Astrocyte (in vitro differentiated cells and primary cell): ENCODE measurements around the gene MAP7D1. TPM values are rescaled to one million over a fixed set of nuclear protein-coding genes. Genes with fewer than 3 reads are reported as not detected.

Experiments
- DNase-seq: peaks from one replicate; pipeline ENCODE4 v3.0.0-alpha.2; 2010; ENCODE audit warnings: low read depth
- FAIRE-seq: peaks from 2 replicates; lab custom pipeline; 2011; peaks lifted over from hg19 to GRCh38; lab: Jason Lieb, UNC
- H2AFZ ChIP-seq: 2 replicates; pipeline ENCODE4 v1.6.0; 2012; ENCODE audit warnings: low read depth, low read length, inconsistent platforms
- H3K27ac ChIP-seq: 2 replicates; pipeline ENCODE4 v1.5.1; 2011; ENCODE audit warnings: low read depth, low read length, inconsistent platforms
- H3K27me3 ChIP-seq: 2 replicates; pipeline ENCODE4 v1.6.0; 2011; ENCODE audit warnings: low read length, inconsistent platforms; ENCODE audit not compliant: insufficient read depth
- H3K36me3 ChIP-seq: 2 replicates; pipeline ENCODE4 v1.5.1; 2011; ENCODE audit warnings: low read length, inconsistent platforms; ENCODE audit not compliant: insufficient read depth
- H3K4me1 ChIP-seq: 2 replicates; pipeline ENCODE4 v1.5.1; 2011; ENCODE audit warnings: low read length, inconsistent platforms; ENCODE audit not compliant: insufficient read depth
- H3K4me2 ChIP-seq: 2 replicates; pipeline ENCODE4 v1.6.0; 2012; ENCODE audit warnings: low read length, inconsistent platforms
- H3K4me3 ChIP-seq: 2 replicates; pipeline ENCODE4 v1.5.1; 2011; ENCODE audit warnings: low read depth, mild to moderate bottlenecking, low read length, inconsistent platforms; ENCODE audit not compliant: insufficient read depth
- H3K79me2 ChIP-seq: 2 replicates; pipeline ENCODE4 v1.6.0; 2012; ENCODE audit warnings: mild to moderate bottlenecking, low read length, inconsistent platforms; ENCODE audit not compliant: insufficient read depth
- H3K9ac ChIP-seq: 2 replicates; pipeline ENCODE4 v1.6.0; 2012; ENCODE audit warnings: mild to moderate bottlenecking, low read length, inconsistent platforms
- H3K9me3 ChIP-seq: 2 replicates; pipeline ENCODE4 v1.5.1; 2012; ENCODE audit warnings: low read depth, mild to moderate bottlenecking, low read length, inconsistent platforms; ENCODE audit not compliant: insufficient read depth
- H4K20me1 ChIP-seq: 2 replicates; pipeline ENCODE4 v1.6.0; 2012; ENCODE audit warnings: low read length, inconsistent platforms; ENCODE audit not compliant: insufficient read depth
- H3K27ac Mint-ChIP-seq: one replicate; pipeline ENCODE4 v1.8.0; 2021; ENCODE audit warnings: mild to moderate bottlenecking, mixed read lengths; ENCODE audit not compliant: unreplicated experiment
- H3K27me3 Mint-ChIP-seq: one replicate; pipeline ENCODE4 v1.8.0; 2021; ENCODE audit warnings: low read depth, mixed read lengths; ENCODE audit not compliant: unreplicated experiment
- H3K36me3 Mint-ChIP-seq: one replicate; pipeline ENCODE4 v1.8.0; 2021; ENCODE audit warnings: low read depth, mixed read lengths; ENCODE audit not compliant: unreplicated experiment
- H3K4me1 Mint-ChIP-seq: one replicate; pipeline ENCODE4 v1.8.0; 2021; ENCODE audit warnings: low read depth, mixed read lengths; ENCODE audit not compliant: unreplicated experiment
- H3K4me3 Mint-ChIP-seq: one replicate; pipeline ENCODE4 v1.8.0; 2021; ENCODE audit warnings: mild to moderate bottlenecking, moderate library complexity, mixed read lengths; ENCODE audit not compliant: unreplicated experiment
- H3K9me3 Mint-ChIP-seq: one replicate; pipeline ENCODE4 v1.8.0; 2021; ENCODE audit warnings: mild to moderate bottlenecking, mixed read lengths; ENCODE audit not compliant: unreplicated experiment
- EZH2 ChIP-seq: IDR thresholded peaks from 2 replicates; pipeline ENCODE4 v1.6.1; 2012; ENCODE audit warnings: mild to moderate bottlenecking, low read length, inconsistent platforms; ENCODE audit not compliant: insufficient read depth
- total RNA-seq: library from RNA; stranded (reverse); gene quantifications from 2 replicates; pipeline ENCODE4 v1.2.1, GENCODE V29; 2021
- TF ChIP-seq, protein P1 (sequence below): IDR thresholded peaks from 2 replicates; pipeline ENCODE4 v1.5.1; 2011; ENCODE audit warnings: low read depth, mild to moderate bottlenecking, inconsistent platforms, low read length, moderate library complexity; ENCODE audit not compliant: insufficient read depth

The MAP7D1 gene
- total RNA-seq, 1 donor from 2014 or later: 271 TPM

DNA sequence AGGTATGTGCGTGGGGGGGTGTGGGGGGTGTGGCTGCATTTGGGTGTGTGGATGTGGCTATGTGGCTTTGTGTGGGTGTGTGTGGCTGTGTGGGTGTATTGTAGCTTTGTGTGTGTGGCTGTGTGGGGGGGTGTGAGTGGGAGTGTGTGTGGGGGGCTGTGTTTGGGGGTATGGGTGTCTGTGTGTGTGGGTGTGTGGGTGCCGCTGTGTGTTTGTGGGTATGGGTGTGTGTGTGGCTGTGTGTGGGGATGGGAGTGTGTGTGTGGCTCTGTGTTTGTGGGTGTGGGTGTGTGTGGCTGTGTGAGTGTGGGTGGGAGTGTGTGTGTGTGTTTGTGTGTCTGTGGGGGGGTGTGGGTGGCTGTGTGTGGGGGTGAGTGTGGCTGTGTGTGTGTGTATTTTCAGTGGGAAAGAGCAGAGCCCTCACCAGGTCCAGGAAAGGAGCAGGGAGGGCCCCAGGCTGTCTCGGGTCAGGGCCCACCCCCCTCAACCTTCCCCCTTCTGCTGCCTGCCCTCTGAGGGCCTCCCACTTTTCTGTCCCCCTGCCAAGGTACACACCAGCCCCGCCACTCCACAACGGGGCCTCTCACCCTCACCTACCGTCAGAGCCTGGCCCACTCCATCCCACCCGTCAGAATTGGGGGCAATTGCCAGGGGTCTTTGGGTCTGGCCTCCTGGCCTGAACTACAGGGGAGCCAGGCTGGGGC lies 29.0 kb upstream of the MAP7D1 start:
- Histone ChIP-seq H3K9me3 (no peaks in the 10 kb centered on the region), H4K20me1 (no peaks in the 10 kb centered on the region), H3K4me2 (peak overlapping the region; percentile 11), H2AFZ (no peak overlapping the region), H3K4me3 (no peak overlapping the region), H3K79me2 (no peaks in the 10 kb centered on the region), H3K27me3 (peaks cover 13% of the 10 kb centered on the region), H3K9ac (no peak overlapping the region), H3K36me3 (no peaks in the 10 kb centered on the region), H3K27ac (no peak overlapping the region), H3K4me1 (peaks cover 9% of the 10 kb centered on the region)
- no peak overlapping the region for H3K4me3 Mint-ChIP-seq
- TF ChIP-seq, protein P1, sequence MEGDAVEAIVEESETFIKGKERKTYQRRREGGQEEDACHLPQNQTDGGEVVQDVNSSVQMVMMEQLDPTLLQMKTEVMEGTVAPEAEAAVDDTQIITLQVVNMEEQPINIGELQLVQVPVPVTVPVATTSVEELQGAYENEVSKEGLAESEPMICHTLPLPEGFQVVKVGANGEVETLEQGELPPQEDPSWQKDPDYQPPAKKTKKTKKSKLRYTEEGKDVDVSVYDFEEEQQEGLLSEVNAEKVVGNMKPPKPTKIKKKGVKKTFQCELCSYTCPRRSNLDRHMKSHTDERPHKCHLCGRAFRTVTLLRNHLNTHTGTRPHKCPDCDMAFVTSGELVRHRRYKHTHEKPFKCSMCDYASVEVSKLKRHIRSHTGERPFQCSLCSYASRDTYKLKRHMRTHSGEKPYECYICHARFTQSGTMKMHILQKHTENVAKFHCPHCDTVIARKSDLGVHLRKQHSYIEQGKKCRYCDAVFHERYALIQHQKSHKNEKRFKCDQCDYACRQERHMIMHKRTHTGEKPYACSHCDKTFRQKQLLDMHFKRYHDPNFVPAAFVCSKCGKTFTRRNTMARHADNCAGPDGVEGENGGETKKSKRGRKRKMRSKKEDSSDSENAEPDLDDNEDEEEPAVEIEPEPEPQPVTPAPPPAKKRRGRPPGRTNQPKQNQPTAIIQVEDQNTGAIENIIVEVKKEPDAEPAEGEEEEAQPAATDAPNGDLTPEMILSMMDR: no peak
- TF ChIP-seq EZH2: no peak
- H3K36me3 Mint-ChIP-seq: no peaks in the 10 kb centered on the region
- DNase-seq: no peak
- H3K27ac Mint-ChIP-seq: no peak overlapping the region
- peaks cover 34% of the 10 kb centered on the region for H3K27me3 Mint-ChIP-seq
- peaks cover 2% of the 10 kb centered on the region for H3K9me3 Mint-ChIP-seq
- no peak for FAIRE-seq
- H3K4me1 Mint-ChIP-seq: peaks cover 39% of the 10 kb centered on the region

GRCh38 chr1:36128126-36128904 lies 27.6 kb upstream of the MAP7D1 start:
- peaks cover 10% of the 10 kb centered on the region for H3K27me3 ChIP-seq
- H4K20me1 ChIP-seq: no peaks in the 10 kb centered on the region
- peak overlapping the region; percentile 34 for H3K4me3 Mint-ChIP-seq
- H2AFZ ChIP-seq: no peak overlapping the region
- H3K4me1 ChIP-seq: peaks cover 12% of the 10 kb centered on the region
- peak overlapping the region; percentile 75 for H3K27ac Mint-ChIP-seq
- peaks cover 2% of the 10 kb centered on the region for H3K9me3 Mint-ChIP-seq
- FAIRE-seq (no peak), DNase-seq (peak; percentile 85)
- TF ChIP-seq, protein P1: no peak
- TF ChIP-seq EZH2: no peak
- H3K4me1 Mint-ChIP-seq: peaks cover 31% of the 10 kb centered on the region
- no peak overlapping the region for H3K4me3 ChIP-seq
- H3K79me2 ChIP-seq: no peaks in the 10 kb centered on the region
- peak overlapping the region; percentile 12 for H3K4me2 ChIP-seq
- no peaks in the 10 kb centered on the region for H3K36me3 ChIP-seq
- peak overlapping the region; percentile 36 for H3K27ac ChIP-seq
- peaks cover 23% of the 10 kb centered on the region for H3K27me3 Mint-ChIP-seq
- H3K9ac ChIP-seq: peak overlapping the region; percentile 23
- H3K9me3 ChIP-seq: no peaks in the 10 kb centered on the region
- no peaks in the 10 kb centered on the region for H3K36me3 Mint-ChIP-seq

DNA sequence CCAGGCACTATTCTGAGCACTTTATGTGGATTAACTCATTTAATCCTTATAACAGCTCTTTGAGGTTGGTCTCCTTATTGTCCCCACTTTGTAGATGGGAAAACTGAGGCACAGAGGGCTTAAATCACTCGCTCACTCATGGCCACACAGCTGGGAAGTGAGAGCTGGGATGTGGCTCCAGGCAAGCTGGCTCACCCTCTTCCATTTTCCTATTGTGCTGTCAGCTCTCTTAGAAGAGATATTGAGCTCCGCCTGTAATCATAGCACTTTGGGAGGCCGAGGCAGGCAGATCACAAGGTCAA lies 27.1 kb upstream of the MAP7D1 start:
- Histone ChIP-seq H3K4me3 (no peak overlapping the region), H3K36me3 (no peaks in the 10 kb centered on the region), H3K79me2 (no peaks in the 10 kb centered on the region), H3K27me3 (peaks cover 9% of the 10 kb centered on the region), H3K9me3 (no peaks in the 10 kb centered on the region), H3K4me1 (peaks cover 17% of the 10 kb centered on the region), H4K20me1 (no peaks in the 10 kb centered on the region), H3K9ac (no peak overlapping the region), H3K27ac (no peak overlapping the region), H3K4me2 (no peak overlapping the region), H2AFZ (no peak overlapping the region)
- peaks cover 29% of the 10 kb centered on the region for H3K4me1 Mint-ChIP-seq
- no peaks in the 10 kb centered on the region for H3K36me3 Mint-ChIP-seq
- H3K27ac Mint-ChIP-seq: peak overlapping the region; percentile 75
- FAIRE-seq: no peak
- no peak overlapping the region for H3K4me3 Mint-ChIP-seq
- H3K9me3 Mint-ChIP-seq: peaks cover 2% of the 10 kb centered on the region
- TF ChIP-seq, protein P1: no peak
- TF ChIP-seq EZH2: no peak
- DNase-seq: no peak
- peaks cover 18% of the 10 kb centered on the region for H3K27me3 Mint-ChIP-seq
